ENCODE data around the gene LAX1. TPM values are rescaled to one million over a fixed set of nuclear protein-coding genes. Genes with fewer than 3 reads are reported as not detected.
"Not testable (repeated sequence)": the region's sequence is repeated elsewhere in the genome, so short reads cannot be mapped to it uniquely, and the experiment has no call there.

The LAX1 gene
- total RNA-seq, 2 donors from 2014 or later = 0.15 TPM; not detected in 1

- H3K27ac ChIP-seq (ENCODE audit: low read depth, low read length) = no peak overlapping the region
- Mint-ChIP-seq H3K36me3 (ENCODE audit: low read depth) (peaks cover 3% of the 10 kb centered on the region), H3K27me3 (ENCODE audit: insufficient read depth) (no peaks in the 10 kb centered on the region), H3K4me1 (peaks cover 14% of the 10 kb centered on the region), H3K4me3 (no peak overlapping the region), H3K27ac (no peak overlapping the region), H3K9me3 (no peaks in the 10 kb centered on the region)
- H3K27me3 ChIP-seq (ENCODE audit: control insufficient read depth, insufficient read depth, low read length, poor library complexity, severe bottlenecking) = no peaks in the 10 kb centered on the region
- H3K9ac ChIP-seq (ENCODE audit: extremely low read depth, low read length, poor library complexity, severe bottlenecking) = no peak overlapping the region
- no peaks in the 10 kb centered on the region for H3K4me1 ChIP-seq (ENCODE audit: control insufficient read depth, insufficient read depth, low read length)
- H3K4me3 ChIP-seq (ENCODE audit: low read length) = no peak overlapping the region
- no peaks in the 10 kb centered on the region for H3K9me3 ChIP-seq (ENCODE audit: control insufficient read depth, low read length)
- no peak for TF ChIP-seq CTCF (conservative IDR thresholded peaks at IDR 0.05)
- 79 to 80% methylated on average over 2 to 3 of the region's 3 CpGs for WGBS, 2 experiments (ENCODE audit: insufficient coverage in 1 of 2, insufficient read length in 1 of 2)
- no peak for DNase-seq
- no peaks in the 10 kb centered on the region for H3K36me3 ChIP-seq (ENCODE audit: control insufficient read depth, insufficient read depth, low read length)
Measured at GRCh38 chr1:203791498-203791897, 26.5 kb downstream of the LAX1 start.

GRCh38 chr1:203792486-203792885 lies 27.5 kb downstream of the LAX1 start:
- Histone ChIP-seq H3K27ac (ENCODE audit: low read depth, low read length) (no peak overlapping the region), H3K4me3 (ENCODE audit: low read length) (no peak overlapping the region), H3K9me3 (ENCODE audit: control insufficient read depth, low read length) (peaks cover under 1% of the 10 kb centered on the region), H3K9ac (ENCODE audit: extremely low read depth, low read length, poor library complexity, severe bottlenecking) (no peak overlapping the region), H3K36me3 (ENCODE audit: control insufficient read depth, insufficient read depth, low read length) (peaks cover 9% of the 10 kb centered on the region), H3K4me1 (ENCODE audit: control insufficient read depth, insufficient read depth, low read length) (no peaks in the 10 kb centered on the region), H3K27me3 (ENCODE audit: control insufficient read depth, insufficient read depth, low read length, poor library complexity, severe bottlenecking) (no peaks in the 10 kb centered on the region)
- Mint-ChIP-seq H3K27me3 (ENCODE audit: insufficient read depth) (no peaks in the 10 kb centered on the region), H3K4me3 (no peak overlapping the region), H3K27ac (no peak overlapping the region), H3K9me3 (peaks cover 5% of the 10 kb centered on the region), H3K4me1 (peaks cover 22% of the 10 kb centered on the region), H3K36me3 (ENCODE audit: low read depth) (peaks cover 11% of the 10 kb centered on the region)
- TF ChIP-seq CTCF (conservative IDR thresholded peaks at IDR 0.05) = no peak
- no peak for DNase-seq
- 91 to 100% methylated on average over 1 to 2 of the region's 2 CpGs for WGBS, 2 experiments (ENCODE audit: insufficient coverage in 1 of 2, insufficient read length in 1 of 2)

GRCh38 chr1:203793561-203793960 lies 28.6 kb downstream of the LAX1 start:
- H3K4me3 ChIP-seq (ENCODE audit: low read length); H3K27me3 Mint-ChIP-seq (ENCODE audit: insufficient read depth); H3K4me3 Mint-ChIP-seq; H3K9ac ChIP-seq (ENCODE audit: extremely low read depth, low read length, poor library complexity, severe bottlenecking); H3K27ac Mint-ChIP-seq; DNase-seq; H3K4me1 ChIP-seq (ENCODE audit: control insufficient read depth, insufficient read depth, low read length); H3K27ac ChIP-seq (ENCODE audit: low read depth, low read length); H3K27me3 ChIP-seq (ENCODE audit: control insufficient read depth, insufficient read depth, low read length, poor library complexity, severe bottlenecking): not testable (repeated sequence)
- Histone ChIP-seq H3K9me3 (ENCODE audit: control insufficient read depth, low read length) (peaks cover 12% of the 10 kb centered on the region), H3K36me3 (ENCODE audit: control insufficient read depth, insufficient read depth, low read length) (peaks cover 20% of the 10 kb centered on the region)
- peaks cover 22% of the 10 kb centered on the region for H3K4me1 Mint-ChIP-seq
- peaks cover 22% of the 10 kb centered on the region for H3K36me3 Mint-ChIP-seq (ENCODE audit: low read depth)
- H3K9me3 Mint-ChIP-seq = peaks cover 15% of the 10 kb centered on the region
- 85 to 99% methylated on average over 3 to 7 of the region's 7 CpGs for WGBS, 2 experiments (ENCODE audit: insufficient coverage in 1 of 2, insufficient read length in 1 of 2)

Data from endodermal cell (in vitro differentiated cells).